Thoracic aorta (tissue), 2 donors: ENCODE data around the gene UMPS. TPM values are rescaled to one million over a fixed set of nuclear protein-coding genes. Genes with fewer than 3 reads are reported as not detected.

Source experiments
- ATAC-seq: fragments of 150-250 bp; one replicate; pipeline ENCODE4 v1.8.0; 2017; ENCODE audit warnings: low read depth; ENCODE audit not compliant: insufficient number of reproducible peaks, low FRiP score
- DNase-seq: peaks from one replicate; pipeline ENCODE4 v3.0.0-alpha.2; 2020; ENCODE audit warnings: low spot score
- H3K27ac ChIP-seq, 2 donors: fragments of 200-600 bp; sonication (generic); 1 replicate in 1 of 2; 2 replicates in 1 of 2; pipeline ENCODE4 v1.5.1; 2016; ENCODE audit warnings: mild to moderate bottlenecking in 2 of 2, moderate library complexity in 2 of 2
- H3K27me3 ChIP-seq: fragments of 200-600 bp; sonication (generic); replicated peaks from 2 replicates; pipeline ENCODE4 v1.6.0; 2016; ENCODE audit warnings: mild to moderate bottlenecking; ENCODE audit not compliant: insufficient read depth
- H3K36me3 ChIP-seq: fragments of 200-600 bp; sonication (generic); one replicate; pipeline ENCODE4 v1.5.1; 2016
- H3K4me1 ChIP-seq, 2 donors: fragments of 200-600 bp; sonication (generic); 1 replicate in 1 of 2; 2 replicates in 1 of 2; pipeline versions ENCODE4 v1.5.1 to v1.6.0; 2016; ENCODE audit warnings: low read depth in 2 of 2, mild to moderate bottlenecking in 1 of 2; ENCODE audit not compliant: control insufficient read depth in 1 of 2
- H3K4me3 ChIP-seq: fragments of 200-600 bp; sonication (generic); 2 replicates; pipeline ENCODE4 v1.5.1; 2016; ENCODE audit warnings: mild to moderate bottlenecking
- H3K9me3 ChIP-seq: fragments of 200-600 bp; sonication (generic); 2 replicates; pipeline ENCODE4 v1.5.1; 2016
- CTCF ChIP-seq: fragments of 200-600 bp; sonication (generic); IDR thresholded peaks from one replicate; pipeline ENCODE4 v1.5.1; 2019; ENCODE audit warnings: antibody characterized with exemption
- total RNA-seq, 2 donors: library from RNA; depleted of rRNA; stranded (reverse); fragments of >200 nt; gene quantifications; one replicate each; pipeline versions ENCODE4 v1.1.0 to v1.2.3, GENCODE V29; 2016

UMPS gene
- total RNA-seq, 2 donors from 2014 or later = 20.8 to 29.6 TPM

- DNase-seq (no peak), ATAC-seq (no peak)
- Histone ChIP-seq H3K9me3 (no peaks in the 10 kb centered on the region), H3K4me3 (no peak overlapping the region), H3K4me1 (no peaks in the 10 kb centered on the region), H3K27me3 (no peaks in the 10 kb centered on the region), H3K27ac (no peak overlapping the region), H3K36me3 (peaks cover 6% of the 10 kb centered on the region)
- TF ChIP-seq CTCF = no peak
Observed at GRCh38 chr3:124707656-124708062, 22.6 kb upstream of the UMPS start.

GRCh38 chr3:124714223-124714853 is 15.9 kb upstream of the UMPS start:
- H3K9me3 ChIP-seq = no peaks in the 10 kb centered on the region
- peaks cover 10% of the 10 kb centered on the region for H3K36me3 ChIP-seq
- no peak overlapping the region for H3K4me3 ChIP-seq
- no peak for DNase-seq
- no peak for TF ChIP-seq CTCF
- no peak overlapping the region for H3K27ac ChIP-seq
- H3K4me1 ChIP-seq = no peaks in the 10 kb centered on the region
- H3K27me3 ChIP-seq = no peaks in the 10 kb centered on the region
- no peak for ATAC-seq

- H3K9me3 ChIP-seq = no peaks in the 10 kb centered on the region
Observed at GRCh38 chr3:124722589-124722988, 7.7 kb upstream of the UMPS start.

GRCh38 chr3:124730941-124731297 is 667 bp downstream of the UMPS start:
- ATAC-seq = no peak
- no peak overlapping the region for H3K27ac ChIP-seq
- H3K27me3 ChIP-seq = no peaks in the 10 kb centered on the region
- H3K9me3 ChIP-seq = no peaks in the 10 kb centered on the region
- no peaks in the 10 kb centered on the region for H3K36me3 ChIP-seq
- DNase-seq = no peak
- H3K4me3 ChIP-seq = peak overlapping the region; percentile 99
- H3K4me1 ChIP-seq = peaks cover 10 to 23% of the 10 kb centered on the region in 2 donors
- TF ChIP-seq CTCF = no peak

More at GRCh38 chr3:124722589-124722988, 7.7 kb upstream of the UMPS start:
- ATAC-seq = no peak
- Histone ChIP-seq H3K4me3 (no peak overlapping the region), H3K27me3 (no peaks in the 10 kb centered on the region), H3K36me3 (peaks cover 11% of the 10 kb centered on the region), H3K27ac (no peak overlapping the region), H3K4me1 (no peaks in the 10 kb centered on the region)
- no peak for TF ChIP-seq CTCF
- no peak for DNase-seq

GRCh38 chr3:124731760-124732159 is 1.5 kb downstream of the UMPS start:
- Histone ChIP-seq H3K27ac (no peak overlapping the region), H3K4me3 (no peak overlapping the region), H3K27me3 (no peaks in the 10 kb centered on the region), H3K9me3 (no peaks in the 10 kb centered on the region), H3K4me1 (peaks cover 10 to 23% of the 10 kb centered on the region in 2 donors), H3K36me3 (no peaks in the 10 kb centered on the region)
- DNase-seq (no peak), ATAC-seq (no peak)
- no peak for TF ChIP-seq CTCF
